ENCODE results near the gene PIM1. TPM values are rescaled to one million over a fixed set of nuclear protein-coding genes. Genes with fewer than 3 reads are reported as not detected.

PIM1 gene
- total and polyA plus RNA-seq, 9 of the 15 experiments (the other 6 are each of a cell fraction or from before 2014, with no cell fraction given), result 19.0 to 789 (median 212) TPM

GRCh38 chr6:37187321-37188022, 17.5 kb downstream of the PIM1 start (continued):
- no peak for TF ChIP-seq ZNF318 (IDR thresholded peaks at IDR 0.05; ENCODE audit: borderline replicate concordance in 1 of 2, low read depth in 1 of 2)
- TF ChIP-seq ZBTB43 (CRISPR knock-in tag; IDR thresholded peaks at IDR 0.05), result no peak
- TF ChIP-seq RAD51 (IDR thresholded peaks at IDR 0.05; ENCODE audit: borderline replicate concordance, low read depth), result no peak
- no peak for TF ChIP-seq MCM3 (IDR thresholded peaks at IDR 0.05)
- no peak for TF ChIP-seq NFYB (IDR thresholded peaks at IDR 0.05; ENCODE audit: extremely low read depth, insufficient read length)
- TF ChIP-seq KHSRP (IDR thresholded peaks at IDR 0.05), result no peak
- TF ChIP-seq MAFK (IDR thresholded peaks at IDR 0.05; ENCODE audit: low read length), result no peak
- TF ChIP-seq GABPB2 (CRISPR knock-in tag; conservative IDR thresholded peaks at IDR 0.05), result no peak
- no peak for TF ChIP-seq NCOA1 (IDR thresholded peaks at IDR 0.05; ENCODE audit: low read depth)
- no peak for TF ChIP-seq TBP (optimal IDR thresholded peaks at IDR 0.05; ENCODE audit: low read depth, low read length)
- TF ChIP-seq CLOCK (CRISPR knock-in tag; IDR thresholded peaks at IDR 0.05; ENCODE audit: borderline replicate concordance), result no peak
- no peak for TF ChIP-seq SFPQ (IDR thresholded peaks at IDR 0.05; ENCODE audit: low read depth, low read length)
- no peak for TF ChIP-seq ARHGAP35 (IDR thresholded peaks at IDR 0.05; ENCODE audit: partially characterized antibody)
- TF ChIP-seq SMARCA4 (IDR thresholded peaks at IDR 0.05), result 0 out of 2 replicates have a peak, but pooled peaks have one; percentile 27
